SK-N-SH treated with all-trans-retinoic acid at 6 μM for 48 hours (cell line): ENCODE data around the gene HIGD2B.

Experiments used
- ATAC-seq: fragments of 200-7000 bp; cut with Tn5 transposase; 3 replicates; pipeline ENCODE4 v1.9.1; 2020; ENCODE audit warnings: mild to moderate bottlenecking, moderate library complexity
- ARNTL ChIP-seq: fragments of 450-650 bp; formaldehyde crosslinking; IDR thresholded peaks from 2 replicates; pipeline ENCODE4 v1.5.0; 2020; ENCODE audit warnings: low read depth, mild to moderate bottlenecking, moderate library complexity, borderline replicate concordance
- BACH2 ChIP-seq: fragments of 250-450 bp; sonication (Bioruptor Pico); IDR thresholded peaks from 2 replicates; pipeline ENCODE4 v1.9.0; 2021; ENCODE audit warnings: mild to moderate bottlenecking, borderline replicate concordance
- CSDC2 ChIP-seq: fragments of 250-450 bp; sonication (Bioruptor Pico); IDR thresholded peaks from 2 replicates; pipeline ENCODE4 v1.5.0; 2020; ENCODE audit warnings: mild to moderate bottlenecking, moderate library complexity
- ISL1 ChIP-seq: fragments of 250-450 bp; sonication (Bioruptor Pico); IDR thresholded peaks from 2 replicates; pipeline ENCODE4 v2.1.2; 2022; ENCODE audit warnings: mild to moderate bottlenecking, moderate library complexity
- OSR1 ChIP-seq: fragments of 250-450 bp; sonication (Bioruptor Pico); IDR thresholded peaks from 2 replicates; pipeline ENCODE4 v1.8.0; 2022; ENCODE audit warnings: moderate library complexity, mild to moderate bottlenecking, inconsistent platforms
- PATZ1 ChIP-seq: fragments of 250-450 bp; sonication (Bioruptor Pico); IDR thresholded peaks from 2 replicates; pipeline ENCODE4 v1.8.0; 2020; ENCODE audit warnings: mild to moderate bottlenecking, moderate library complexity, borderline replicate concordance
- POU6F1 ChIP-seq: fragments of 250-450 bp; sonication (Bioruptor Pico); IDR thresholded peaks from 2 replicates; pipeline ENCODE4 v1.8.0; 2021; ENCODE audit warnings: low read depth, mild to moderate bottlenecking, moderate library complexity, borderline replicate concordance
- PPARA ChIP-seq: fragments of 250-450 bp; sonication (Bioruptor Pico); IDR thresholded peaks from 2 replicates; pipeline ENCODE4 v1.5.0; 2020; ENCODE audit warnings: mild to moderate bottlenecking, borderline replicate concordance
- RARB ChIP-seq: fragments of 250-450 bp; sonication (Bioruptor Pico); IDR thresholded peaks from 2 replicates; pipeline ENCODE4 v1.8.0; 2021; ENCODE audit warnings: mild to moderate bottlenecking, moderate library complexity
- SNAI2 ChIP-seq: fragments of 250-450 bp; sonication (Bioruptor Pico); IDR thresholded peaks from 2 replicates; pipeline ENCODE4 v1.5.0; 2020; ENCODE audit warnings: mild to moderate bottlenecking, moderate library complexity
- TCF4 ChIP-seq: fragments of 250-450 bp; sonication (Bioruptor Pico); IDR thresholded peaks from 2 replicates; pipeline ENCODE4 v1.8.0; 2021; ENCODE audit warnings: mild to moderate bottlenecking, moderate library complexity, borderline replicate concordance
- TOX ChIP-seq: fragments of 250-450 bp; sonication (Bioruptor Pico); IDR thresholded peaks from 2 replicates; pipeline ENCODE4 v1.8.0; 2021; ENCODE audit warnings: mild to moderate bottlenecking, moderate library complexity, borderline replicate concordance
- TSHZ2 ChIP-seq: fragments of 250-450 bp; sonication (Bioruptor Pico); IDR thresholded peaks from 2 replicates; pipeline ENCODE4 v1.5.0; 2020; ENCODE audit warnings: mild to moderate bottlenecking, moderate library complexity
- ZC3H10 ChIP-seq: fragments of 250-450 bp; sonication (Bioruptor Pico); IDR thresholded peaks from 2 replicates; pipeline ENCODE4 v1.5.1; 2021; ENCODE audit warnings: mild to moderate bottlenecking, moderate library complexity
- ZFP3 ChIP-seq: fragments of 250-450 bp; sonication (Bioruptor Pico); IDR thresholded peaks from 2 replicates; pipeline ENCODE4 v1.5.0; 2020; ENCODE audit warnings: mild to moderate bottlenecking, moderate library complexity
- ZFP30 ChIP-seq: fragments of 450-650 bp; formaldehyde crosslinking; IDR thresholded peaks from 2 replicates; pipeline ENCODE4 v1.5.0; 2022; ENCODE audit warnings: mild to moderate bottlenecking, moderate library complexity
- ZNF565 ChIP-seq: fragments of 450-650 bp; formaldehyde crosslinking; conservative IDR thresholded peaks from 2 replicates; pipeline ENCODE4 v1.5.0; 2020; ENCODE audit warnings: low read depth, mild to moderate bottlenecking, moderate library complexity
- ZNF70 ChIP-seq: fragments of 450-650 bp; formaldehyde crosslinking; IDR thresholded peaks from 2 replicates; pipeline ENCODE4 v1.5.0; 2020; ENCODE audit warnings: mild to moderate bottlenecking, moderate library complexity
- ZNF8 ChIP-seq: fragments of 450-650 bp; formaldehyde crosslinking; IDR thresholded peaks from 2 replicates; pipeline ENCODE4 v1.5.0; 2020; ENCODE audit warnings: mild to moderate bottlenecking, moderate library complexity
- TF ChIP-seq, protein P1 (sequence below): fragments of 250-450 bp; sonication (Bioruptor Pico); IDR thresholded peaks from 2 replicates; pipeline ENCODE4 v1.5.1; 2020; ENCODE audit warnings: low read depth, mild to moderate bottlenecking, moderate library complexity

Gene HIGD2B

DNA sequence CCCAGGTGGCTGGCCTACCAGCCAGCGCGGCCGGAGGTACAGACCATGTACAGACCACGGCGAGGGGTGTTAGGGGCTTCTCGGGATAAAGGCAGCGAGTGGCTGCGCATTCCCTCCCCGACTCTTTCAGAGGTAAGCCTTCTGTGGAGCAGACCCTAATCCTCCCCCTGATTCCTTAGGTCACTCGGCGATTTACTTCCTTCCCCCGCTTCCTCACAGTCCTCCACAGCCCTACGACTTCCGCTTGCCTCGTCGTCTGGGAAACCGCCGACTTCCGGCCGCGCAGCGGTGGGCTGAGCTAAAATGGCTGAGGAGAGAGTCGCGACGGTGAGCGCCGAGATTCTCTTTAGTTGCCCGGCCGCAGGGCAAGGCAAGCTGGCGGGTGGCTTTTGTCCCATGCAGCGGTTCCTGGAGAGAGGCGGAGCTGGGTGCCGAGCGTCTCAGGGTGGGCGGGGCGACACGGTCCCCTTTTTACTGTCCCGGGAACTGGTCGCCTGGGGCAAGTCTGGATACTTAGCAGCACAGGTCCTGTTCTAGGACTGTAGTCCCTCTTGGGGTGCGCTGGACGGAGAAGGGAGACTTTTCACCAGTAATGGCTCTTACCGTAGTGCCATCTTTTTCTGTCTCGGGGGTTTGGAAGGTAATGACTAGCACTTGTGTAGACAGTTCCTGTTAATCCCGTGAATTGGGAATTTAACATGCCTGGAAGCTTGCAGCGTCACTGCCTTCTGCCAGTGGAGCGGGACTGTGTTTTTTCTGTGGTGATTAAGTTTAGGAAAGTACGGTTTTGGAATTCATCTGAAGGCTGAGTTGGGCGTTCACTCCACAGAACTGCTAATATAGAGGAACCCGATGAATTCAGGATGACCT is at the start of gene HIGD2B, which contains the start of gene BBS4:
Gene HIGD2B (minus strand): TSS at position 258 of the 870 bp plus-strand sequence. CDS start 9,808 bp downstream, outside the sequence.
Gene BBS4 (plus strand): TSS at position 283 of the 870 bp plus-strand sequence. CDS start 21 bp downstream, at position 304.
- peak; percentile 99 for ATAC-seq
- no peak; the same call in 1 of the 2 replicates for TF ChIP-seq ZFP3
- no peak for TF ChIP-seq TOX
- no peak for TF ChIP-seq ISL1
- TF ChIP-seq ZNF70 (CRISPR knock-in tag) = no peak
- TF ChIP-seq TSHZ2 (CRISPR knock-in tag) = peak; percentile 78
- TF ChIP-seq POU6F1 (CRISPR knock-in tag) = no peak
- TF ChIP-seq PATZ1 (CRISPR knock-in tag) = no peak
- no peak for TF ChIP-seq ARNTL (CRISPR knock-in tag)

GRCh38 chr15:72735111-72735510 is 49.1 kb upstream of the HIGD2B start:
- TF ChIP-seq RARB (no peak), CSDC2 (CRISPR knock-in tag) (no peak)
- no peak for ATAC-seq

DNA sequence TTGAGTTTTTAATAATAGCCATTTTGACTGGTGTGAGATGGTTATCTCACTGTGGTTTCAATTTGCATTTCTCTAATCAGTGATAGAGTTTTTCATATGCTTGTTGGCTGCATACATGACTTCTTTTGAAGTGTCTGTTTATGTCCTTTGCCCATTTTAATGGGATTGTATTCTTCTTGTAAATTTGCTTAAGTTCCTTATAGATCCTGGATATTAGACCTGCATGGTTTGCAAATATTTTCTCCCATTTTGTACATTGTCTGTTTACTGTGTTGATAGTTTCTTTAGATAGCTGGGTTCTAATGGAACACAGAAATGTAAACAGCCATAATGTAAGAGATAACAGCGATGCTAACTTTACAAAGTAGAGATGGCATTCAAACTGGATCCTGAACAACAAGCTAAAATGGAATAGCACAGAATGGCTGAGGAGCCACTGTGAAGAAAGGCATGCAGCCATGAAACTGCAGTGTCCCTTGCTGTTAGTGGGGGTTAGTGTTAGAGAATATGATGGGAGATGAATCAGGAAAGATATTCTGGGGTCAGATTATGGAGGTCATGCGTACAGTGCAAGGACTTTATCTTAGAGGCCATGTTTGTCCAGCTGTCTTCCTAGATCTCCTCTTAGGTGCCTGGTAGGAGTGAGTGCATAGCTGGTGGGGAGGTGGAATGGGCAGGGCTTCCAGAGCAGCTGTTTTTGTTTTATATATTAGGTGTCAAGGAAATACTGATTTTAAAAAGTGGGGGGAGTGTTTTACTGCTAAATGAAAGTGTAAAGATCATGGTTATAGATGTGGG is 48.2 kb upstream of the HIGD2B start:
- no peak for ATAC-seq
- TF ChIP-seq BACH2 (no peak), ZFP3 (no peak), ARNTL (CRISPR knock-in tag) (no peak), PPARA (CRISPR knock-in tag) (no peak), ZNF565 (CRISPR knock-in tag) (no peak), OSR1 (no peak), ZNF70 (CRISPR knock-in tag) (no peak), ZNF8 (CRISPR knock-in tag) (no peak), CSDC2 (CRISPR knock-in tag) (no peak), TOX (no peak), TSHZ2 (CRISPR knock-in tag) (no peak), POU6F1 (CRISPR knock-in tag) (no peak), SNAI2 (no peak), PATZ1 (CRISPR knock-in tag) (no peak), ZFP30 (CRISPR knock-in tag) (no peak), TCF4 (CRISPR knock-in tag) (no peak), ZC3H10 (CRISPR knock-in tag) (no peak), ISL1 (no peak)
- TF ChIP-seq, protein P1, sequence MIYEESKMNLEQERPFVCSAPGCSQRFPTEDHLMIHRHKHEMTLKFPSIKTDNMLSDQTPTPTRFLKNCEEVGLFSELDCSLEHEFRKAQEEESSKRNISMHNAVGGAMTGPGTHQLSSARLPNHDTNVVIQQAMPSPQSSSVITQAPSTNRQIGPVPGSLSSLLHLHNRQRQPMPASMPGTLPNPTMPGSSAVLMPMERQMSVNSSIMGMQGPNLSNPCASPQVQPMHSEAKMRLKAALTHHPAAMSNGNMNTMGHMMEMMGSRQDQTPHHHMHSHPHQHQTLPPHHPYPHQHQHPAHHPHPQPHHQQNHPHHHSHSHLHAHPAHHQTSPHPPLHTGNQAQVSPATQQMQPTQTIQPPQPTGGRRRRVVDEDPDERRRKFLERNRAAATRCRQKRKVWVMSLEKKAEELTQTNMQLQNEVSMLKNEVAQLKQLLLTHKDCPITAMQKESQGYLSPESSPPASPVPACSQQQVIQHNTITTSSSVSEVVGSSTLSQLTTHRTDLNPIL (CRISPR knock-in tag) = no peak
